ENCODE measurements around the gene ZNRF2. TPM values are rescaled to one million over a fixed set of nuclear protein-coding genes. Genes with fewer than 3 reads are reported as not detected.
A peak's percentile ranks its signal among the peaks of the same experiment; 100 is the strongest.

The ZNRF2 gene
- polyA plus RNA-seq, 1 donor (not counting 4 experiments of a cell fraction or from before 2014, with no cell fraction given), result 7.0 TPM

DNA sequence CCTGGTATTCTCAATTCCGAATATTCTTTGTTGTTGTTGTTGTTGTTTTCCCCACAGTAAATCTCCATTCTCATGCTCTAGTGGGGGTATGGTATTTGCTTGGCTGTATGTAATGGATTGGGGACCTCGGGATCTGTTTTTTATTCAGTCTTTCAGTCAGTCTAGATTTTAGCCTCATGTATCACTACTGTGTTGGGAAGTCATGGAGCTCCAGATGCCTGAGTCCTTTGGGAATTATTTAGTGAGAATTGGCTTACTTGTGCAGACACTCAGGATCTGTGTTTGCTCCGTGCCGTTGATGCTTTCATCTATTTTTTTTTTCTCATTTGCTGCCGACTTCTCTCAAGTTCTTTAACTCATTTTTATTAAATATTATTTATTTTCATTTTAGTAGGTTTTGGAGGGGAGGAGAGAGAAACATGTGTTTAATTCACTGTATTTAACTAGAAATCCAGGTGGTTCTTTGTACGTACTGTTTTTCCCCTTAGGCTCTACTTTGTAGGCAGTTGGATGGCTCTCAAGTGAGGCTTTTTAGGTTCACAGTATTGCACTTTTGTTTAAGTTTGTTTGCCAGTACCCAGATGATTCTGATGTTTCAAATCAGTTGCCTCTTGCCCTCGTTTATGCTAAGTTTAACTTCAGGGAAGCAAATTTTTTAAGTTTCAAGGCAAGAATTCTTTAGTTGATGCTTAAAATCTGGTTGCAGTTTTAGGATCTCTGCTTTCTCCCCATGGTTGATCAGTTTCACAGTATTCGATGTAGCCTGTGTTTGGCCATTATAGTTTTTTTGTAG is 36.9 kb downstream of the ZNRF2 start:
- dilution Hi-C loops (cut with MboI; ENCODE audit: extremely low pct_ligation_motif_present, low sequenced_read_pairs), result no loop called here
- H3K4me1 ChIP-seq (ENCODE audit: control insufficient read depth, extremely low read depth, insufficient read depth, low read length), result peaks cover 51% of the 10 kb centered on the region

DNA sequence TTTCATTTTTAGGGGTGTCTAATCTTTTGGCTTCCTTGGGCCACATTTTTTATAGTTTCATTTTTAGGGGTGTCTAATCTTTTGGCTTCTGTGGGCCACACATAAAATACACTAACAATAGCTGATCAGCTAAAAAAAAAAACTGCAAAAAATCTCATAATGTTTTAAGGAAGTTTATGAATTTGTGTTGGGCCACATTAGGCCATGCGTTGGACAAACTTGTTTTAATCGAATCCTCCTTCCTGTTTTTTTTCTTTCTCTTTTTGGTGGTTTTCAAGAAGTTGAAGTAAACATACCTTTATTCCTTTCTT is 37.4 kb downstream of the ZNRF2 start:
- H3K9ac ChIP-seq (ENCODE audit: control insufficient read depth, extremely low read depth, insufficient read depth, low read length), result peak overlapping the region; percentile 68
- H2AFZ ChIP-seq (ENCODE audit: control insufficient read depth, low read length), result no peak overlapping the region
- peak overlapping the region; percentile 75 for H3K27ac ChIP-seq (ENCODE audit: control insufficient read depth, insufficient read depth, low read length)
- no peaks in the 10 kb centered on the region for H3K36me3 ChIP-seq (ENCODE audit: control insufficient read depth in 2 of 2, extremely low read depth in 1 of 2, insufficient read depth in 2 of 2, low read length in 2 of 2)
- FAIRE-seq (no peak), DNase-seq (ENCODE audit: low read depth, low spot score) (no peak)
- H3K27me3 ChIP-seq (ENCODE audit: control insufficient read depth, extremely low read depth, insufficient read depth, low read length), result no peaks in the 10 kb centered on the region
- peak overlapping the region in 2 of 3 experiments; percentile 20 to 39 for H3K4me3 ChIP-seq (ENCODE audit: control insufficient read depth in 2 of 3, extremely low read depth in 1 of 3, insufficient read depth in 2 of 3, low read depth in 1 of 3, low read length in 3 of 3)
- peaks cover 51% of the 10 kb centered on the region for H3K4me1 ChIP-seq (ENCODE audit: control insufficient read depth, extremely low read depth, insufficient read depth, low read length)
- dilution Hi-C loops (cut with MboI; ENCODE audit: extremely low pct_ligation_motif_present, low sequenced_read_pairs), result no loop called here
- peaks cover 53% of the 10 kb centered on the region for H3K79me2 ChIP-seq (ENCODE audit: control insufficient read depth, insufficient read depth, low read length)
- no peak for TF ChIP-seq CTCF (optimal IDR thresholded peaks at IDR 0.05 in 1 of 3, IDR thresholded peaks at IDR 0.05 in 1 of 3, conservative IDR thresholded peaks at IDR 0.05 in 1 of 3; ENCODE audit: extremely low read depth in 1 of 3, insufficient read depth in 2 of 3, low read length in 3 of 3)
- TF ChIP-seq EZH2 (IDR thresholded peaks at IDR 0.05; ENCODE audit: low read length), result no peak
- no peaks in the 10 kb centered on the region for H3K9me1 ChIP-seq (ENCODE audit: control insufficient read depth, extremely low read depth, insufficient read depth, low read length)
- peak overlapping the region; percentile 80 for H3K4me2 ChIP-seq (ENCODE audit: control insufficient read depth, extremely low read depth, insufficient read depth, low read depth, low read length)
- H4K20me1 ChIP-seq (ENCODE audit: control insufficient read depth, extremely low read depth, insufficient read depth, low read length), result no peaks in the 10 kb centered on the region
- H3K9me3 ChIP-seq (ENCODE audit: control insufficient read depth, low read depth, low read length), result no peaks in the 10 kb centered on the region

More for the DNA sequence above, 36.9 kb downstream of the ZNRF2 start:
- TF ChIP-seq EZH2 (IDR thresholded peaks at IDR 0.05; ENCODE audit: low read length), result no peak
- no peak for TF ChIP-seq CTCF (optimal IDR thresholded peaks at IDR 0.05 in 1 of 3, IDR thresholded peaks at IDR 0.05 in 1 of 3, conservative IDR thresholded peaks at IDR 0.05 in 1 of 3; ENCODE audit: extremely low read depth in 1 of 3, insufficient read depth in 2 of 3, low read length in 3 of 3)
- Histone ChIP-seq H3K9me3 (ENCODE audit: control insufficient read depth, low read depth, low read length) (no peaks in the 10 kb centered on the region), H3K4me2 (ENCODE audit: control insufficient read depth, extremely low read depth, insufficient read depth, low read depth, low read length) (peak overlapping the region; percentile 80), H3K36me3 (ENCODE audit: control insufficient read depth in 2 of 2, extremely low read depth in 1 of 2, insufficient read depth in 2 of 2, low read length in 2 of 2) (no peaks in the 10 kb centered on the region), H3K79me2 (ENCODE audit: control insufficient read depth, insufficient read depth, low read length) (peaks cover 55% of the 10 kb centered on the region), H3K9me1 (ENCODE audit: control insufficient read depth, extremely low read depth, insufficient read depth, low read length) (no peaks in the 10 kb centered on the region), H3K27me3 (ENCODE audit: control insufficient read depth, extremely low read depth, insufficient read depth, low read length) (no peaks in the 10 kb centered on the region), H3K27ac (ENCODE audit: control insufficient read depth, insufficient read depth, low read length) (peak overlapping the region; percentile 75), H2AFZ (ENCODE audit: control insufficient read depth, low read length) (no peak overlapping the region), H3K9ac (ENCODE audit: control insufficient read depth, extremely low read depth, insufficient read depth, low read length) (peak overlapping the region; percentile 68), H4K20me1 (ENCODE audit: control insufficient read depth, extremely low read depth, insufficient read depth, low read length) (no peaks in the 10 kb centered on the region), H3K4me3 (ENCODE audit: control insufficient read depth in 2 of 3, extremely low read depth in 1 of 3, insufficient read depth in 2 of 3, low read depth in 1 of 3, low read length in 3 of 3) (peak overlapping the region in 2 of 3 experiments; percentile 20 to 39)
- FAIRE-seq, result peak; percentile 73
- no peak for DNase-seq (ENCODE audit: low read depth, low spot score)
